H7 (cell line): ENCODE results near the gene CLDN2. TPM values are rescaled to one million over a fixed set of nuclear protein-coding genes. Genes with fewer than 3 reads are reported as not detected.
"Not testable (repeated sequence)": the region's sequence is repeated elsewhere in the genome, so short reads cannot be mapped to it uniquely, and the experiment has no call there.

ENCODE experiments used
- DNase-seq: peaks from one replicate; pipeline ENCODE4 v3.0.0; 2012
- H3K27me3 ChIP-seq: 2 replicates; pipeline ENCODE4 v1.6.0; 2011; ENCODE audit warnings: mild to moderate bottlenecking, low read length; ENCODE audit not compliant: control insufficient read depth, insufficient read depth
- H3K36me3 ChIP-seq: replicated peaks from 2 replicates; pipeline ENCODE4 v1.5.1; 2011; ENCODE audit warnings: low read length; ENCODE audit not compliant: control insufficient read depth, insufficient read depth
- H3K4me3 ChIP-seq: 2 replicates; pipeline ENCODE4 v1.5.1; 2011; ENCODE audit warnings: low read depth, mild to moderate bottlenecking, control low read depth, low read length, moderate library complexity; ENCODE audit not compliant: insufficient read depth
- total RNA-seq: library from RNA; depleted of rRNA; stranded (reverse); fragments of >200 nt; shearing (Covaris generic); gene quantifications from 2 replicates; pipeline ENCODE4 v1.2.3, GENCODE V29; 2014; rRNA removed

Gene CLDN2
- total RNA-seq: not detected in 2 replicates

- H3K27me3 ChIP-seq: no peaks in the 10 kb centered on the region; the same call in 1 of the 2 replicates
- DNase-seq: peak; percentile 71
- H3K4me3 ChIP-seq: no peak within 1 kb of the TSS
- H3K36me3 ChIP-seq: no peaks in the 10 kb centered on the region
Measured at GRCh38 chrX:106919932-106920452, at the start of gene CLDN2. Gene CLDN2, plus strand, starts transcription at chrX:106920402. Its CDS starts 7,827 bp downstream, at chrX:106928229.

- not testable (repeated sequence) for DNase-seq, H3K36me3 ChIP-seq, H3K27me3 ChIP-seq, H3K4me3 ChIP-seq
Measured at GRCh38 chrX:106872796-106873195, 47.4 kb upstream of the CLDN2 start.

- H3K36me3 ChIP-seq: no peaks in the 10 kb centered on the region
- H3K27me3 ChIP-seq: no peaks in the 10 kb centered on the region
- no peak for DNase-seq
- H3K4me3 ChIP-seq: no peak overlapping the region
Measured at GRCh38 chrX:106874075-106874474, 46.1 kb upstream of the CLDN2 start.

GRCh38 chrX:106875151-106875550 lies 45.1 kb upstream of the CLDN2 start:
- no peak for DNase-seq
- Histone ChIP-seq H3K27me3 (no peaks in the 10 kb centered on the region), H3K4me3 (no peak overlapping the region), H3K36me3 (no peaks in the 10 kb centered on the region)

- DNase-seq: no peak
- H3K27me3 ChIP-seq: no peaks in the 10 kb centered on the region
- H3K4me3 ChIP-seq: no peak overlapping the region
- no peaks in the 10 kb centered on the region for H3K36me3 ChIP-seq
Measured at GRCh38 chrX:106889468-106889867, 30.7 kb upstream of the CLDN2 start.

- Histone ChIP-seq H3K27me3 (no peaks in the 10 kb centered on the region), H3K4me3 (no peak overlapping the region), H3K36me3 (no peaks in the 10 kb centered on the region)
- DNase-seq: no peak
Measured at GRCh38 chrX:106891762-106892460, 28.3 kb upstream of the CLDN2 start.

- Histone ChIP-seq H3K27me3 (no peaks in the 10 kb centered on the region), H3K36me3 (no peaks in the 10 kb centered on the region), H3K4me3 (no peak overlapping the region)
- DNase-seq: peak; percentile 68
Measured at GRCh38 chrX:106894392-106894909, 25.8 kb upstream of the CLDN2 start.

GRCh38 chrX:106894978-106895452 lies 25.2 kb upstream of the CLDN2 start:
- no peaks in the 10 kb centered on the region for H3K27me3 ChIP-seq
- no peak overlapping the region for H3K4me3 ChIP-seq
- DNase-seq: no peak
- no peaks in the 10 kb centered on the region for H3K36me3 ChIP-seq

GRCh38 chrX:106897259-106897658 lies 22.9 kb upstream of the CLDN2 start:
- Histone ChIP-seq H3K4me3 (no peak overlapping the region), H3K27me3 (no peaks in the 10 kb centered on the region; the same call in 1 of the 2 replicates), H3K36me3 (no peaks in the 10 kb centered on the region)
- no peak for DNase-seq

- DNase-seq: peak; percentile 67
- no peaks in the 10 kb centered on the region; the same call in 1 of the 2 replicates for H3K27me3 ChIP-seq
- H3K36me3 ChIP-seq: no peaks in the 10 kb centered on the region
- no peak overlapping the region for H3K4me3 ChIP-seq
Measured at GRCh38 chrX:106898462-106898861, 21.7 kb upstream of the CLDN2 start.

- no peaks in the 10 kb centered on the region for H3K36me3 ChIP-seq
- H3K4me3 ChIP-seq: no peak overlapping the region
- no peaks in the 10 kb centered on the region; the same call in 1 of the 2 replicates for H3K27me3 ChIP-seq
- no peak for DNase-seq
Measured at GRCh38 chrX:106899276-106899675, 20.9 kb upstream of the CLDN2 start.

GRCh38 chrX:106899841-106900240 lies 20.4 kb upstream of the CLDN2 start:
- no peak for DNase-seq
- no peak overlapping the region for H3K4me3 ChIP-seq
- H3K36me3 ChIP-seq: no peaks in the 10 kb centered on the region
- H3K27me3 ChIP-seq: no peaks in the 10 kb centered on the region; the same call in 1 of the 2 replicates

- peaks cover 1% of the 10 kb centered on the region; the same call in 1 of the 2 replicates for H3K27me3 ChIP-seq
- H3K4me3 ChIP-seq: no peak overlapping the region
- no peaks in the 10 kb centered on the region for H3K36me3 ChIP-seq
- no peak for DNase-seq
Measured at GRCh38 chrX:106901341-106901740, 18.9 kb upstream of the CLDN2 start.

- Histone ChIP-seq H3K4me3 (no peak overlapping the region), H3K36me3 (no peaks in the 10 kb centered on the region), H3K27me3 (peaks cover 1% of the 10 kb centered on the region; the same call in 1 of the 2 replicates)
- DNase-seq: no peak
Measured at GRCh38 chrX:106901781-106902219, 18.4 kb upstream of the CLDN2 start.

GRCh38 chrX:106902684-106903083 lies 17.5 kb upstream of the CLDN2 start:
- no peak for DNase-seq
- no peaks in the 10 kb centered on the region for H3K36me3 ChIP-seq
- no peak overlapping the region for H3K4me3 ChIP-seq
- H3K27me3 ChIP-seq: peaks cover 1% of the 10 kb centered on the region; the same call in 1 of the 2 replicates
